C1 segment of cervical spinal cord (tissue), 14 donors: ENCODE data around the gene SBNO2.

Source experiments
- DNase-seq, 14 donors: peaks; one replicate each; lab custom pipeline; 2025; lab: John Stamatoyannopoulos, UW

SBNO2 gene

DNA sequence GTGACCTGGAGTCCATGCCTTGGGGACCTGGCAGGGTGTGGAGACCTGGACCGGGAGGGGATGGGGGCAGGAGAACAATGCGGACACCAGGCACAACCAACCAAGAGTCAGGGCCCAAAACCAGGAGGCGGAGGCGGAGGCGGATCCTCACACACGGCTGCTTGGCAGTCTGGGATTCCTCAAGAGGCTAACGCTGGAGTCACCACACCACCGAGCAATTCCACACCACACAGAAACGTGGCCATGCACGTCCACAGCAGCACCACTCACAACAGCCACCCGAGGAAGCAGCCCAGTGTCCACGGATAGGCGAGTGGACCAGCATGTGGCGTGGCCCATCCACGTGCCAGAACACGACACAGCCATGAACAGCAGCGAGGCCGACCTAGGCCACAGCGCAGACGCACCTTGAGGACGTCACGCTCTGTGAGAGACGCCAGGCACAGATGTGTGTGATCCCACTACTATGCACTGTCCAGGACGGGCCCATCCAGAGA, 17.7 kb downstream of the SBNO2 start:
- no peak for DNase-seq

DNA sequence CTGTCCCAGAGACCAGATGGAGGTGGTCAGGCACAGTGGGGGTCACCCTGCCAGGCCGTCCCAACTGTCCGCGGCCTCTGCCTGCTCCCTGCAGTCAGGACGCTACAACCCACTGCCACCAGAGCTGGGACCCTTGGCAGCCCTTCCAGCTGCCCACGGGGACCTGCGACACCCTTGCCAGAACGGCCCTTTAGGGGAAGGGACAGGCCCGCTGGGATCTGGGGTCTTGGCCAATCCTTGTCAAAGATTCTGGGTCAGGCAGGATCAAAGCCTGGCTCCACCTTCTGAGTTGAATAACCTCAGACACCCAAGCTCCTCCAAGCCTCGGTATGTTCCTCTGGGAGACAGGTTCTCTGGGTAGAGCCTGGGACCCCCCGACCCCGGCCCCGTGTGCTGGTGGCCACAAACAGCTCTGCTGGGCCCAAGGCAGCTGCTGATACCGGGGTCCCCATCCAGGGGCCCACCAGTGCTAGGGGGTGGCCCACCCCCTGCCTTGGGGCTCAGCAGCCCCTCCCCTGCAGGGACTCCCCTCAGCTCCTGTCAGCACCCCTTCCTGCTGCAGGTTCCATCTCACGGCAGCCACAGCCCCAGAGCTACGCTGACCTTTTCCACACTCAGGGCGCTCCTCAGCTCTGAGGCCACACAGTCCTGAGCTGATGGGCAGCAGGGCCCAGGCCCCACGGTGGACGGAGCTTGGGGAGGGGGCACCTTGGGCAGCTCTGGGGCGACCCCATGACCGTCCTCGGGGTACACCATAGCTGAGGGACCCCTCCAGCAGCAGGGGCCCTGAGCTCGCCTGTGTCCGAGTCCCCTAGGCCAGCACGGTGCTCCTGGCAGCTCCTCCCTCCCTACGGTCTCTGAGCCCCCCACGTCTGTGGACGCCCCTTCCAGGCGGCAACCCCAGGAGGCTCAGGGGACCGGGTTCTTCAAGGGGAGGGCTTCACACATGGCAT, 18.4 kb downstream of the SBNO2 start:
- no peak for DNase-seq

DNA sequence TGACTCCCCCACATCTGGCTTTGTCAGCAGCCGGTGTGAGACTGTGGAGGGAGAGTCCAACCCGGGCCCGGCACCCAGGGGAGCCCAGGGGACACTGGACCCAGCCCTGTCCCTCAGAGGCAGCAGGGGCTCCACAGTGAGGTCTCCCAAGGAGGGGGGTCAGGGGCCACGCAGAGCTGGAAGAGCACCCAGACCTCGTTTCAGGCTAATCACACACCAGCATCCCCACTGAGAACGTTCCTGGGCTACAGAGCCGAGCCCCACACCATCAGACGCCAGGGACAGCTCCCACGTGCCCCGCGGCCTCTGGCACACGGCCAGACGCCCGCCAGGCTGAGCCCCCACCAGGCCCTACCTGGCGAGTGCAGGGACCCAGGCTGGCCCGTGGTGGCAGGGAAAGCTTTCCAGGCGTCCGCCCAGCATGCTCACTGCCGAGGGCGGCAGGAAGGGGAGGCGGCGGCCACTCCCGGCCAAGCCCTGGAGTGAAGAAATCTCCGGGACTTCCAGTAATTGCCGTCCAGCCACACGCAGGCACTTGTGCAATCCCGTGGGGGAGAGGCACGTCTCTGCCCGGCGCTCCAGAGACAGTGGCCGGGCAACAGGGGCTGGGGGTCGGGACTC, 19.2 kb downstream of the SBNO2 start:
- peak in 7 of 14 donors; percentile 20 to 85 (median 26) for DNase-seq

DNA sequence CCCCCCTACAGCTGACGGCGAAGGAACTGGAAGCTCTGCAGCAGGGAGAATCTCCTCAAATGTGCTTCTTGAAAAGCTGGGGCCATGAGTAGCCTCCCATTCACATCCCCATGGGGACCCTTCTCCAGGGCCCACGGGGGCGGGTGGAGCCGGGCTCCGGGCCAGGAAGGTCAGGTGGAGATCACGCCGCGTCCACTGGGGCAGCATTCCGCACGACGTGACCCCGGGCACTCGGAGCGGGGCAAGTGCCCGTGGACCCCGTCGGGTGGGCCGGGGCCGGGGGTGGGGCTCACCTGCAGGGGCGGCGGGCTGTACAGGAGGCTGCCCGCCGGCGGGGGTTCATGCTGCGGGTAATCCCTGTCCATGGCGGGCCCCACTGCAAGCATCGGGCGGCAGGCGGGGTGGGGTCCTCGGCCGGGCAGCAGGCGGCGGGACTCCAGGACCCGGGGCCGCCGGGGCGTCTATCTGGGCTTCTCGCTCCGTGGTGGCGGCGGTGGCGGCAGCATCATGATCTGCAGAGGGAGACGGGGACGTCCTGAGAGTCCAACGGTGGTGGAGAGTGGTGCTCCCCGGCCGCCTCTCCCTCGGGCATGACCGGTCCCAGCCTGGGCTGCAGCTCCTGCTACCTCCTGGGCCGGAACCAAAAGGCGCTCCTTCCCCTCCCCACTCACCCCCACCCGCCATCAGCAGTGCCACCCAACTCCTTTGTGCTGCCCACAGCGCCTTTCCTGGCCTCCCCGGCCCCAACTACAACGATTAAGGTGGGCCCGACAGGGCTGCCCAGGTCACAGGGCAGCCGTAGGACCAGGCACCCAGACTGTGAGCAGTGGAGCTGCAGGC, 20.0 kb downstream of the SBNO2 start:
- DNase-seq: peak in 1 of 14 donors; percentile 47

DNA sequence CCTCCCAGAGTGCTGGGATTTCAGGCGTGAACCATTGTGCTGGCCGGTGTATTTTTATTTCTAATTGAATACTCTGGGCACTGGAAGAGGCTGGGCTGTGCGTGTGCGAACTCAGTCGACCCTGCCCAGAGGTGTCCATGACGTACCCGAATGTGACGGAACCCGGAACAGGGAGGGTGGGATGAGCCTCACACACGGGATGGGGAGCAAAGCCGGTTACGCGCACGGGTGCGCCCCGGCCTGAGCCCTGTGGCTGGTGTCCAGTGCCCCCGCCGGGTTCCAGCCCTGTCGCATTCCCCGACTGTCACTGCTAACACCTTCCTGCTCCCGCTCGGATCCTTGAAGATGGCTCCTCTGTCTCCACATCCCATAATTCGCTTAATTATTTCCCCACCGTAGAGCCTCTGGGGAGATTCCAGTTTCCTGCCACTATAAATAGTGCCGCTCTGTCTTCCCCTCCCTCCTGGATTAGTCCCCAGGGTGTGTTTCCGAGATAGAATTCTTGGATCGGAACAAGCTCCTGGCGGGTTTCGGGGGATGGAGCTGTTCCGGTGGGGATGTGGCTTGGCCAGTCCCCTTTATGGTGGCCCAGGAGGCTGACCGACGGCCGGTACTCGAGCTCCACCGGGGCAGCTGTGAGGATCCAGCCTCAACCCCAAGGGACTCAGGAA, 22.0 kb downstream of the SBNO2 start:
- DNase-seq: no peak

DNA sequence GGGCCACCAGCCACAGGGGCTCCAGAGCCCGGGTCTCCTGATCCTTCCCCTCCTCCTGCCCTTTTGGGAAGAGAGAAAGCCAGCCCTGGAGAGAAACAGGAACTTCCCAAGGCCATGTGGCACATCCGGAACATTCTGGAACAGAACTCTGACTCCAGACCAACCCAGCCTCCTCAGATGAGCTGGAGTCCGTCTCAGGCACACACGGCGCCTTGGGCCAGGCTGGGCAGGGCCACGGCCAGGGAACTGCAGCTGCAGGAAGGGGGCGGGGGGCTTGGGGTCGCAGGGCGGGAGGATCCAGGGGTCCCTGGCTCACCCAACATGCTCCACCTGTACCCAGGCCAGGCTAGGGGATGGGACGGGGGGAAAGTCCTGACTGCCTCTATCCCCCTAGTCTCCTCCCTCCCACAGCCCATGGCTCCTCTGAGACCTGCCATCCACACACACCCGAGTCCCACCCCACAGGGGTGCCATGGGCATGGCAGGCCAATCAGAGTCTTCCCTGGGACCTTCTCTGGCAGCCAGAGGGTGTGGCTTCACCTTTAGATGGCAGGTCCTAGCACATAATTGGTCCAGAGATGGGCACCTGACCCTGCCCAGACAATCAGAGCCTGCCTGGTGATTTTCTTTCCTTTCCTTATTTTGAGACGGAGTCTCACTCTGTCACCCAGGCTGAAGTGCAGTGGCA, 22.9 kb downstream of the SBNO2 start:
- no peak for DNase-seq

DNA sequence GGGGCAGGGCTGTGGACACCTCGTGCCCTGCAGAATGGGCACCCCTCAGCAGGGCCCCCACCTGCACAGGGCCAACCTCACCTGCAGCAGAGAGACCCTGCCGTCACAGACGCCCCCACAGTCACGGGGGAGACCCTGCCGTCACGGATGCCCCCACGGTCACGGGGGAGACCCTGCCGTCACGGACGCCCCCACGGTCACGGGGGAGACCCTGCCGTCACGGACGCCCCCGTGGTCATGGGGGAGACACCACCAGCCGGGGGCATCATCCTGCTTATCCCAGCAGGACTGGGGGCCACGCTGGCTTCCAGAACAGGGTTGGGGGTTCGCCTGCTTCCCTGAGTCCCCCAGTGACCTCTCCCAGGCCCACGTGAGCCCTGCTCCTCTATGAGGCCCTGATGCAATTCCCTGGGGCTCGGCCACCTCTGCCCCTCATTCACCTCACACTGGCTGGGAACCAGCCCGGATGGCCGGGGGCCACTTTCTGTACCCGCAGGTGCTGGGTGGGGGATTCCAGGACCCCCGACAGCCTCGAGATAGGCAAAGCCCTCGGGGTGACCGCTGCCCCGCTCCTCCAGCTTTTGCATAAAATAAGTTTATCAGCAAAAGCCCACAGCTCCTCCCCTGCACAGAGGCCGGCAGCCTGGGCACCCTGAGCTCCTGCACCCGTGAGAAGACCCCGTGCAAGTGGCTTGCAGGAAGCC, 23.6 kb downstream of the SBNO2 start:
- DNase-seq: no peak

DNA sequence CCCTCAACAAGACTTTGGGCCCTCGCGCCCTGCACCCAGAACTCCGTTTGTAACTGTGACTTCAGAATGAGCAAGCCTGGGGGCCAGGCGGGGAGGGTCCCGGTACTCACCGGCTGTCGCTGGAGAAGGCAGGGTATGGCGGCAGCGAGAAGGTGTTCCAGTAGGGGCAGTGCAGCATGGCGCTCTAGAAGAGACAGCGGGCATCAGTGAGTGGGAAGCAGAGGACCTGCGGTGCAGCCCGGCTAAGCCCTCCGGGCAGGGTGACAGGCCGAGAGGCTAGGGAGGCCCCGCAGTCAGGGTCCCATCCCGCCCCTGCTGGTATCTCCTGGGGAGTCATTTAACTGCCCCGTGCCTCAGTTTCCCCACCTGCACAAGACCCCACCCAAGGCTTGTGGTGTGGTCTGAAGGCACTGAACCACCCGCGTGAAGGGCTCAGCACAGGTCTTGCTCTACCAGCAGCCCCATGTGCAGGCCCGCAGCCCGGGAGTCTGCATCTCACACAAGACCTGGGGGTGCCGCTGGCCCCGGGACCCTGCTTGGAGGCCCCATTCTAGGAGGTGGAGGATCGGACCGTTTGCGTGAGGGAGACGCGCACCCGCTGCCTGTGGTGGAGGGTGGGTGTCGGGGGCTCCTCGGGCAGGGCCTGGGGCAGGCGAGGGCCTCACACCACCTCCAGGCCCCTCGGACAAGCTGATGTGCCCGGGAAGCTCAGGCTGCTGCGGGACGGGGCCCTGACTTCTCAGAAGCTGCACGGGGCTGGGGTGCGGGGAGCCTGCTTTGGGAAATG, 24.6 kb downstream of the SBNO2 start:
- no peak for DNase-seq

DNA sequence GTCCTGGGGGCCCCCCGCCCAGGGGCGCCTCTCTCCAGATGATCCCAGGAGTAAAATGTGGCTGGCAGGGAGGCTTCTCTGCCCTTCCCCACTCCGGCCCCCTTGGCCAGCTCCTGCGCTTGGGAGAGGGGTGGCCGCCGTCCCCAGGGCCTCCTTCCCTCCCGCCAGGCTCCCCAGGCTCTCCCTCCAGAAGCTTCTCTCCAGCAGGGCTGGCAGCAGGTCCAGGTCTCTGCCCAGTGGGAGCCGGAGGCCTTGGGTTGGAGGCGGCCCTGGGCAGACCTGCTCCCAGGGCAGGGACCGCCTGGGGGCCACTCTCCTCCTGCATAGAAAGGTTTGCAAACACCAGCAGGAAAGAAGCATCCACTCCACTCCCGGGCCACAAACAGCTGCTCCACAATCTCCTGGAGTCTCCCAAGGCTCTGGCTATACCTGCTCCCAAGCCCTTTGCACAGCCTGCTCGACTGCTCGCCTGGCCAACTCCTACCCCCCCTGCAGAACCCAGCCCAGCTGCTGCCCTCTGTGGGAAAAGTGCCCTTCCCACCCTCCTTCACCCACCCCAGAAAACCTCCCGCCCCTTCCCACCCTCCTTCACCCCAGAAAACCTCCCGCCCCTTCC, 26.0 kb downstream of the SBNO2 start:
- DNase-seq: no peak

DNA sequence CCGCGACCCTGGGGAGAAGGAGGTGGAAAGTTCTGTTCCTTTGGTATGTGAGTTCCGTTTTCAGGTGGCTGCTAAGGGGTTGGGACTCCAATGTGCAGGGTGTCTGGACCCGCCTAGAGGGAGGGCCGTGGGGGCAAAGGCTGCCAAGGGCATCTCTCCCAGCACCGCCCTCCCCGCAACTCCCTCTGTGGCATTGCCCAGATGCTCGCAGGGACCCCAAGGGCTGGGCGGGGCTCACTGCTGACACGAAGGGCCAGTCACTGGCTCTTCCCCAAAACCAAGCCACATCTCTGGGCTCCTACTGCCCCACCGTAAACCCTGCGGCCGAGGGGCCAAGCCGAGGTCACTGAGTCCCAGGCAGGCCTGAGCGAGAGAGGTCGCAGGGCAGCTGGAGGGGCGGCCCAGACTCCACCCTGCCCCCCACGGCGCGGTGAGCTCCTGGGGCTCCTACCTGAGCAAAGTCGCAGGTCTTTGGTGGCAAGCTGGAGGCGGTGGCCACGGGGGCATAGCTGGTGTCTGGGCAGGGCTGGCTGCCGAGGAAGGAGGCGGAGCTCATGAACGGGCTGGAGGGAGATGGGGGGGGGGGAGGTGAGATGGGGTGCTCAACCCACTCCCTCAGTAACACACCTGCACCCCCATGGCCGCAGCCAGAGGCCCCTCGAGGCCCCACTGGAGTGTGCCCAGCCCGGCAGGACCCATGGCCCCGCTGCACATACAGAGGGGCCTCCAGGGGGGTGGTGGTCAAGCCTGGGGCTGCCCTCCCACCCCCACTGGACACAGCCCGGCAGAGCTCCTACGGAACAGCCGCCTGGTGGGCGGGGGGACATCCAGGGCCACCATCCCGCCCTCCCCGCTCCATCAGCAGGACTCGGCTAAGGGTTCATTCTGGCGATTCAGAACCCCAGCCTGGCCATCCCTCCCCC, 26.9 kb downstream of the SBNO2 start:
- no peak for DNase-seq

DNA sequence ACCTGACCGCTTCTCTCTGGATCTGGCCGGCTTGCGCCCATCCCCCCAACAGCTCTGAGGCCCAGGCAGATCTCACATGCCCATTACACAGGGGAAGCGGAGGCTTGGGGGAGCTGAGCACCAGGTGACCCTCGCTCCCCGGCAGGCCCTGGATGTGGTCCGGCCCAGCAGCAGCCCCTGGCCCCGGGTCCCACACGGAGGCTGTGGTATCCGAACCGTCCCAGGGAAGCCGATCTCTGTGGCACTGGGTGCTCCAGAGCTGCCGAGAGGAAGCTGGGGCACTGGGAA, 27.7 kb downstream of the SBNO2 start:
- DNase-seq: no peak

DNA sequence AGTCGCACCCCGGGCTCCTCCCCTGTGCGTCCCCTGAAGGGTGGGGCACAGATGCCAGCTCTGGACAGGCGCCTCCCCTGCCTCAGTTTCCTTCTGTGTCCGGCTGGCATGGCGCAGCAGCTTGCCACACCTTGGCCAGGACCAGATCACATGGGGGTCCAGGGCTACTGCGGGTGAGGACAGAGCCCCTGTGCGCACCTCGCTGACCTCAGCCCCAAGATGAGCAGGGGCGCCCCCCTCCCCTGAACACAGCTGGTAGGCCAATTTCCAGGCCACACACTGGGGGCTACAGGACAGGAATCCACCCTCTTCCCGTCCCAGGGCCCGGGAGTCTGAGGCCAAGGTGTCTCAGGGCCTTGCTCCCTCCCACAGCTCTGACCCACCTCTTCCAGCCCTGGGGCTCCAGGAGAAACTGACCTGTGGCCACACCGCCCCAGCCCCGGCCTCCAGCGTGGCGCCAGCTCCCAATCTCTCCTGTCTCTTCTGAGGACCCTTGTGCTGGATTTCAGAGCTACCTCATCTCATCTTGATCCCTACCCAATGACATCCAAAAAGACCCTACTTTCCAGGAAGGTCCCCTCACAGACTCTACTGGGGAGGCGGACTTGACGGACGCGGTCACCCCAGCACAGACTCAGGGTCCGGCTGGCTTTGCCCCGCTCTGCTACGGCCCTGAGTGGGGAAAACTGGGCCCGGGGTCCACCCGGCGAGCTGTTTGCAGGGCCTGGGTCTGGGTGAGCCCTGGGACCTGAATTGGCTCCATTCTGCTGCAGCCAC, 28.2 kb downstream of the SBNO2 start:
- no peak for DNase-seq

DNA sequence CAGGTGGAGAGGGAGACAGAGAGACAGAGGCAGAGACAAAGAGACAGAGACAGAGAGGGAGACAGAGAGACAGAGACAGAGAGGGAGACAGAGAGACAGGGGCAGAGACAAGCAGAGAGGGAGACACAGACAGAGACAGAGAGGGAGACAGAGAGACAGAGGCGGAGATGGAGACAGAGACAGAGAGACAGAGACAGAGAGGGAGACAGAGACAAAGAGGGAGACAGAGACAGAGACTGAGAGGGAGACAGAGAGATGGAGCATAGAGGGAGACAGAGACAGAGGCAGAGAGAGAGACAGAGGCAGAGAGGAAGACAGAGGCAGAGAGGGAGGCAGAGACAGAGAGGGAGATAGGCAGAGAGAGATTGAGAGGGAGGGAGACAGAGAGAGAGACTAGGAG, 29.3 kb downstream of the SBNO2 start:
- no peak for DNase-seq

DNA sequence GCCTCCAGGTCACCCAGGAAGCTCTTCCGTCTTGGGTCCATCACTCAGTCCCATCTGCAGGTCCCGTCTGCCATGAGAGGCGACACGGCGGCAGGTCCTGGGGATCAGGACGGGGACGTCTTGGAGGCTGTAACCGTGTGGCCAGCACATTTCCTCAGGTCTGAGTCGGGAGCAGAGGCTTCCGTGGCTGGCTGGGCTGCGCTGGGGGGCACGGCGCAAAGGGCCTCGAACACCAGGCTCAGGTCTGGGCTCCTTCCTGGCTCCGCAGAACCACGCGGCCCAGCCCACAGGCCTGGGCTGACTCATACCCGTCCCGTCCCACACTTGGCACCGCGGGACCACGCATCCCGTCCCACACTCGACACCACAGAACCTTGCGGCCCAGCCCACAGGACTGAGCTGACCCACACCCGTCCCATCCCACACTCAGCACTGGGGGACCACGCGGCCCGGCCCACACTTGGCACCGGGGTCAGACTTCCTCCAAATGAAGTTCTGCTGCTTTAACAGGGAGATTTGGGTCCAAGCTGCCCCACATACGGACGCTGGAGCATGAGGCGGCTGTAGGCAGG, 30.2 kb downstream of the SBNO2 start:
- DNase-seq: no peak

DNA sequence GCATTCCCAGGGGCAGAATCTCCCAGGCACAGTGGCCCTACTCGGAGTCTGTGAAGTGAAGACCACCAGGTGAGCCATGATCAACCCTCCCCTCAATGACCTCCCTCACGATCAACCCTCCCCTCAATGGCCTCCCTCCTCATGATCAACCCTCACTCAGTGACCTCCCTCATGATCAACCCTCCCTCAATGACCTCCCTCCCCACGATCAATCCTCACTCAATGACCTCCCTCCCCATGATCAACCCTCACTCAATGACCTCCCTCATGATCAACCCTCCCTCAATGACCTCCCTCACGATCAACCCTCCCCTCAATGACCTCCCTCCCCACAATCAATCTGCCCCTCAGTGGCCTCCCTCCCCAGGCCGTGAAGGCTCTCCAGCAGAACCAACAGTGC, 32.1 kb downstream of the SBNO2 start:
- DNase-seq: no peak

DNA sequence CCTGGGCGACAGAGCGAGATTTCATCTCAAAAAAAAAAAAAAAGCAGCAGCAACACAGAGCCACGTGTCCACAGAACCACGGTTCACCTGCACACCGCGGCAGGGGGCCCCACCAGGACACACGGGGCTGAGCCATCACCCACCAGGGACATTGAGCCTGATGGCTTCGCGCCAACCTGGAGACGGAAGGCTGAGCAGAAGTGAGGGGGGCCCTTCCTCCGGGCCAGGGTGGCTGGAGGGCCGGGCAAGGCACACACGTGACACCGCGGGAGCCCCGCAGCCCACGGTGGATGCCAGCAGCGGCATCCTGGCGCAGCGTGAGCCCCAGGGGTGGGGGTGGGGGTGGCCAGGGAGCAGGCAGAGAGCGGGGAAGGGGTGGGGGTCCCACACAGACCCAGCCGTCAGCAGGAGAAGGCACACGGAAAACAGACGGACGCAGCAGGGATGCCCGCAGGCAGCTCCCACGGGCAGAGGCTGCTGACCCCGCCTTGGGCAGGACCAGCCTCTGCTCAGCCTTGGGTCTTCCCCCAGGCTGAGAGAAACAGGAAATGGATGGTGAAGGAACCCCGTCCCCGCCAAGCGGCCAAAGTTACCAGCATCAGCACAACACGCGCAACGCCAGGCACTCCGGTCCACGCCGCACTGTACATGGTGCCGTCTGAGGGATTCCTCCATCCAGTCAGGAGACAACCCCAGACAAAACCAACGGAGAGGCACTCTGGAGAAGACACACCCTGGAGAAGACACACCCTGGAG, 33.6 kb downstream of the SBNO2 start:
- DNase-seq: no peak
